ENCODE data around the gene MADD.

MADD gene

DNA sequence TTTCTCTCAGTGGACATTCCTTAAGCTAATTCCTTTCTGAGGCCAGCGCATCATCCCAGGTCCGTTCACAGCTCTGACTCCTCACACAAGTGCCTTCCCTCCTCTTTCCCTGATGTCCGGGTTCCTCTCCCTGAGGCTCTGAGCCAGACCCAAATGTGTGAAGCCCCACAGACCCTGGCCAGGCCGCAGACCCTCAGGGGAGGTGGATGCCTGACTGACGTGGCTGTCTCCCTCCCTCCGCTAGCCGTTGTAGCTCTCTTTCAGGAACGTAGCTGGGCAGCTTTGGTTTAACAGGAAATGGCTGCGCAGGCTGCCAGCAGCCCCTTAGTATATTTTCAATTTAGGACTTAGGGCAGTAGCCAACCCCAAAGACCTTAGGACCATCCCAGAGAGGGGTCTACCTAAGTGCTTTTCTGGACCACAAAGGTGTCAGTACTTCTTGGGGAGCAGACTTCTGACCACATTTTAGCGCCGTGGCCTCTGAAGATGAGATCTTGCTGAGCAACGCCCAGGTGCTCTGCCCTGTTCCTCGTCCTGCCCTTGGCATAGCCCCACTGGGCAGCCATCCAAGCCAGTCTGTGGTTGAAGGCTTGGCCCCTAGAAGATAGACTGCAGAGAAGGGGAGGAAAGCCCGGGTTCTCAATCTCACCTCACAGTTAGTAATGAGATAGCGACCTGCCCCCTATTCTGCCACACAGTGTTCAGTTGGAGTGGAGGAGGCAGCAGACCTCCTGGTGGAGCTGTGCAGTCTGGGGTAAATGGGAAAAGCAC is 55.5 kb downstream of the MADD start:
- in situ Hi-C loops (cut with HindIII; ENCODE audit: low pct_unique_long_range_greater_than_20kb, low sequenced_read_pairs) = no loop called here
- no peak for TF ChIP-seq JUND (IDR thresholded peaks at IDR 0.05; ENCODE audit: low read depth)
- DNase-seq (ENCODE audit: low read depth in 1 of 2, low spot score in 1 of 2) = no peak

DNA sequence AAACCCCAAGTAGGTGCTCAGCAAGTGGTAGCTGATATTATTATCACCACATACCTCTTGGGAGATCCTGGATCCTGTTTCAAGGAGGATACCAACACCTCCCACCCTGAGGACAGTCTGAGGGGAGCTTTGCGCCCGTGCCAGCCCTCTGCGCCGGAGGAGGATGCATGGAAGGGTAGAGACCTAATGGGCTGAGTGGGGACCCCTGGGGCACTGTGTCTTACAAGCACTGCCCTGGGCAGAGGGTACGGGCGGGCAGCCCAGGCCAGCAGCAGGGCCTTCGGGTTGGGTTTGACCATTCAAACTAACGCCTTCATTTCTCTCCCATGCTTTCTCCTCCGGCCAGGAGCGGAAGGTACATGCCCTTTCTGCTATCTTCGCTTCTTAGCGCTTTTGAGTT is 56.3 kb downstream of the MADD start:
- no peak for DNase-seq (ENCODE audit: low read depth in 1 of 2, low spot score in 1 of 2)

GRCh38 chr11:47327025-47327424 is 57.1 kb downstream of the MADD start:
- in situ Hi-C loops (cut with HindIII; ENCODE audit: low pct_unique_long_range_greater_than_20kb, low sequenced_read_pairs) = no loop called here
- TF ChIP-seq JUND (IDR thresholded peaks at IDR 0.05; ENCODE audit: low read depth) = no peak
- DNase-seq (ENCODE audit: low read depth in 1 of 2, low spot score in 1 of 2) = no peak

More for the DNA sequence above, 56.3 kb downstream of the MADD start:
- in situ Hi-C loops (cut with HindIII; ENCODE audit: low pct_unique_long_range_greater_than_20kb, low sequenced_read_pairs) = no loop called here
- no peak for TF ChIP-seq JUND (IDR thresholded peaks at IDR 0.05; ENCODE audit: low read depth)

GRCh38 chr11:47327949-47328348 is 58.0 kb downstream of the MADD start:
- DNase-seq (ENCODE audit: low read depth in 1 of 2, low spot score in 1 of 2) = no peak
- TF ChIP-seq JUND (IDR thresholded peaks at IDR 0.05; ENCODE audit: low read depth) = no peak
- in situ Hi-C loops (cut with HindIII; ENCODE audit: low pct_unique_long_range_greater_than_20kb, low sequenced_read_pairs) = no loop called here

DNA sequence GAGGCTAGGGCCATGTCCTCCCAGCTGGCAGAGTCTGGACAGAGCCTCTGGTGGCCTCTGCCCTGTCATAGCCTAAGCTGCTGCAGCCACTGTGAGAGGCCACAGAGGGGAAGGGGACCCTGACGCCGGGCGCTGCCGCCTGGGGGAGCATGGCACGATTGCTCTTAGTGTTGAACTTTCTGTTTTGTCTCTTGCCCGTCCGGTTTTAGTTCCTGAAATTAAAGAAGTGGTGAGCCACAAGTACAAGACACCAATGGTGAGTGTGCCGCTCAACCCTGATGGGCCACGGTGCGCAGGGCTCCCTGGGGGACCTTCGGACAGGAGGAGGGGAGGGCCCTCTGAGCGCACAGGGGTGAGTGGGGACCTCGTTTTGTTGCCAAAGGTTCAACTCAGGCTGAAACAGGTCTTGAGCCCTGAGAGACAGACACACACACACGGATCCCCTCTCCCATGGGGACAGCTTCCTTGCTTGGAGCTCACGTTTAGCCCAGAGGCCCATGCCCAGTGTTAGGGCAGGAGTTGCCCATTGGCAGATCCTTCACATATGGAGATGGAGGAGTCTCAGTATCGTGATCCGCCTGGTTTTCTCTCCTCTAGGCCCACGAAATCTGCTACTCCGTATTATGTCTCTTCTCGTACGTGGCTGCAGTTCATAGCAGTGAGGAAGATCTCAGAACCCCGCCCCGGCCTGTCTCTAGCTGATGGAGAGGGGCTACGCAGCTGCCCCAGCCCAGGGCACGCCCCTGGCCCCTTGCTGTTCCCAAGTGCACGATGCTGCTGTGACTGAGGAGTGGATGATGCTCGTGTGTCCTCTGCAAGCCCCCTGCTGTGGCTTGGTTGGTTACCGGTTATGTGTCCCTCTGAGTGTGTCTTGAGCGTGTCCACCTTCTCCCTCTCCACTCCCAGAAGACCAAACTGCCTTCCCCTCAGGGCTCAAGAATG is 58.8 kb downstream of the MADD start:
- no peak for DNase-seq (ENCODE audit: low read depth in 1 of 2, low spot score in 1 of 2)
- in situ Hi-C loops (cut with HindIII; ENCODE audit: low pct_unique_long_range_greater_than_20kb, low sequenced_read_pairs) = no loop called here
- no peak for TF ChIP-seq JUND (IDR thresholded peaks at IDR 0.05; ENCODE audit: low read depth)

DNA sequence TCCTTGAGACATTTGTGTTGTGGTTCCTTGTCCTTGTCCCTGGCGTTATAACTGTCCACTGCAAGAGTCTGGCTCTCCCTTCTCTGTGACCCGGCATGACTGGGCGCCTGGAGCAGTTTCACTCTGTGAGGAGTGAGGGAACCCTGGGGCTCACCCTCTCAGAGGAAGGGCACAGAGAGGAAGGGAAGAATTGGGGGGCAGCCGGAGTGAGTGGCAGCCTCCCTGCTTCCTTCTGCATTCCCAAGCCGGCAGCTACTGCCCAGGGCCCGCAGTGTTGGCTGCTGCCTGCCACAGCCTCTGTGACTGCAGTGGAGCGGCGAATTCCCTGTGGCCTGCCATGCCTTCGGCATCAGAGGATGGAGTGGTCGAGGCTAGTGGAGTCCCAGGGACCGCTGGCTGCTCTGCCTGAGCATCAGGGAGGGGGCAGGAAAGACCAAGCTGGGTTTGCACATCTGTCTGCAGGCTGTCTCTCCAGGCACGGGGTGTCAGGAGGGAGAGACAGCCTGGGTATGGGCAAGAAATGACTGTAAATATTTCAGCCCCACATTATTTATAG is 59.6 kb downstream of the MADD start:
- no peak for DNase-seq (ENCODE audit: low read depth in 1 of 2, low spot score in 1 of 2)
- no peak for TF ChIP-seq JUND (IDR thresholded peaks at IDR 0.05; ENCODE audit: low read depth)
- in situ Hi-C loops (cut with HindIII; ENCODE audit: low pct_unique_long_range_greater_than_20kb, low sequenced_read_pairs) = no loop called here

- DNase-seq (ENCODE audit: low read depth in 1 of 2, low spot score in 1 of 2) = peak in 1 of 2 experiments; percentile 43
- in situ Hi-C loops (cut with HindIII; ENCODE audit: low pct_unique_long_range_greater_than_20kb, low sequenced_read_pairs) = no loop called here
- TF ChIP-seq JUND (IDR thresholded peaks at IDR 0.05; ENCODE audit: low read depth) = no peak
Observed at GRCh38 chr11:47329987-47330931, 60.3 kb downstream of the MADD start.

- no peak for TF ChIP-seq JUND (IDR thresholded peaks at IDR 0.05; ENCODE audit: low read depth)
- DNase-seq (ENCODE audit: low read depth in 1 of 2, low spot score in 1 of 2) = peak in 1 of 2 experiments; percentile 26
- in situ Hi-C loops (cut with HindIII; ENCODE audit: low pct_unique_long_range_greater_than_20kb, low sequenced_read_pairs) = no loop called here
Observed at GRCh38 chr11:47331454-47332302, 61.7 kb downstream of the MADD start.

DNA sequence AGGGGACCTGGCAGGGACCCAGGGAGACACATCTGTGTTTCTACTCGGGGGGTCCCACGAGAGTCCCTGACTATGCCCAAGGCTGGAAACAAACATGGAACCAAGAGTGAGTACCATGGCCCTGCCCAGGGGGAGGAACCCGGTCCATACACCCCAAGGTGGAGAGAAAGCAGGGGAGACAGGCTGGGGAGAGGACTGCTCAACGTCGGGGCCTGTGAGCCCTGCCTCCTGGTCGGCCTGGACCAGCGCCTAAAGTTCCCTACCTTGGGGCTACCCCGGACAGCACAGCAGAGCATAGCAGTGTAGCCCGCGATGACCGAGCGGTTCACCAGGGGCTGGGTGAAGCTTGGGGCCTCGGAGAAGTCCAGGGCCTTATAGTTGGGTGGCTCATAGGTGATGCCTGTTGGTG is 62.4 kb downstream of the MADD start:
- in situ Hi-C loops (cut with HindIII; ENCODE audit: low pct_unique_long_range_greater_than_20kb, low sequenced_read_pairs) = no loop called here
- DNase-seq (ENCODE audit: low read depth in 1 of 2, low spot score in 1 of 2) = no peak
- TF ChIP-seq JUND (IDR thresholded peaks at IDR 0.05; ENCODE audit: low read depth) = no peak

DNA sequence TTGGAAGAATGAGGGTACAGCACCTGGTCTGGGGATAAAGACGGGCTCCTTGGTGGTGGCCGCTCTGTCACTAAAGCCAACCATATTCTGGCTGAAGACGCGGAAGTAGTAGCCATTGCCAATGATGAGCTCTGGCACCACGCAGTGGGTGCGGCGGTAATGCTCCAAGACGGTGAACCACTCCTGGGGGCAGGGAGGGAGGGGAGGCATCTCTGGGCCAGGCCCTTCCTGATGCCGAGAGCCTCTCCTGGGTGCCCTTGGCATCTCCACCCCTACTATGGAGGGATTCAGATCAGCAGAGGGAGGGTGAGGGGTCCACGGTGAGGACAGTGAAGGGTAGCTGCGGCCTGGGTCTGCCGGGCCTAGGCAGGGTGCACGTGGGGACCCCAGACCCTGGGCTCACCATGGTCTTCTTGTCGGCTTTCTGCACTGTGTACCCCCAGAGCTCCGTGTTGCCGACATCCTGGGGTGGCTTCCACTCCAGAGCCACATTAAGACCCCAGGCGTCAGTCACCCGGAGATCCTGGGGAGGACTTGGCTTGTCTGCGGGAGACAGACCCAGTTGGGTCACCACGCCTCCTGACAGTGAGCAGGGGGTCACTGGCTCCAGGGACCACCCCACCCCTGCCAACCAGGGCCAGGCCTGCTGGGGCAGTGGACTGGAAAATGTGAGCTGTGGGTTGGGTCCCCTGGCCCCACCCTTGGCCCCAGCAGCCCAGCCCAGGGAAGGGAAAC is 63.0 kb downstream of the MADD start:
- in situ Hi-C loops (cut with HindIII; ENCODE audit: low pct_unique_long_range_greater_than_20kb, low sequenced_read_pairs) = no loop called here
- TF ChIP-seq JUND (IDR thresholded peaks at IDR 0.05; ENCODE audit: low read depth) = no peak
- no peak for DNase-seq (ENCODE audit: low read depth in 1 of 2, low spot score in 1 of 2)

DNA sequence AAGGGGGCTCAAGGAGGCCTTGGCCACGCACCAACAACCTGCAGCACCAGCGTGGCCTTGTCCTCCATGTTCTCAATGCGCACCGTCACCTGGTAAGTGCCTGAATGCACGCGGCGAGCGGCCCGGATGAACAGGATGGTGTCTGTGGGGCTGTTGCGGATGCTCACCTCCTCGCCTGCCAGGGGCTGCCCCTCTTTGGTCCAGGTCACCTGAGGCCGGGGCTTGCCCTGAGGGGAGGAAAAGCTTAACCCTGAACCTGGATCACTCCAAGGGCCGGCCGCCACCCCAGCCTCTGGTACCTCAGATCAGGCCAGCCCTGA is 63.6 kb downstream of the MADD start:
- DNase-seq (ENCODE audit: low read depth in 1 of 2, low spot score in 1 of 2) = no peak
- in situ Hi-C loops (cut with HindIII; ENCODE audit: low pct_unique_long_range_greater_than_20kb, low sequenced_read_pairs) = no loop called here
- TF ChIP-seq JUND (IDR thresholded peaks at IDR 0.05; ENCODE audit: low read depth) = no peak

Measured in T47D (cell line).